ENCODE results near the gene SLC9A9.

The SLC9A9 gene

DNA sequence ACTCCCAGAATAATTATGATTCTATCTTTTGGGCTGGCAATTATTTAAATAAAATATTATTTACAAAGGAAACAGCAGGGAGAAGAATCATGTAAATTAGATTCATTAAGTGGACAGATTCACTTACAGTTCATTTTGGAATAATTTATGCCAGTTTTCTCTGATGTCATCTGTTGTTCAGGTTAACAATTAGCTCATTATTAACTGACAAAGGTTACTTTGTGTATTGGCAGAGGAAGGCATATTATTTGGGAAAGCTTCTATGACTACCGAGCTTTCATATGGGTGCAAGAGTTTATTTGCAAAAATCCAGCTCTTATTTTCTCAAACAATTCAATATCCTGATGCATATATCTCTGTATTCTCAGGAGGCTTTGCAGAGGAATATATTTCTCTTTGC lies 504.3 kb downstream of the SLC9A9 start:
- DNase-seq: no peak

GRCh38 chr3:143343031-143343430 lies 505.2 kb downstream of the SLC9A9 start:
- no peak for DNase-seq

GRCh38 chr3:143339451-143339850 lies 508.8 kb downstream of the SLC9A9 start:
- DNase-seq: no peak

DNA sequence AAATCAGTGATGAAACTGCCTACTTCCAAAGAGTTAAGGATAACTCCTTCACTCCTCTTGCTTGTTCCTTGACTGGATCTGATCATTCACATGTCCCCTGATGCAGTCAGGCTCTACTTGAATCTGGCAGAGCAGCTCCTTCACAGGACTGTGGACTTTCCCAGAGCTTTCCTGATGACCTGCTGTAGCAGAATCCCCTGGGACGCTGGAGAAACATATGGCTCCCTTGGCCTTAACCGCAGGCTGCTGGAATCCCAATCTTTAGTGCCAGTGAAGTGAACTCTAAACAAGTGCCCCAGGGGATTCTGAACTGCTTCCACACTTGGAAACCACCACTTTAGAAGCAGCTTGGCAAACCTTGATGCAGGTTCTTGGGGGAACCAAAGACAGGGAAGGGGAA lies 510.9 kb downstream of the SLC9A9 start:
- no peak for DNase-seq

- no peak for DNase-seq
Measured at GRCh38 chr3:143334231-143334630, 514.0 kb downstream of the SLC9A9 start.

GRCh38 chr3:143333367-143333766 lies 514.9 kb downstream of the SLC9A9 start:
- DNase-seq: no peak

DNA sequence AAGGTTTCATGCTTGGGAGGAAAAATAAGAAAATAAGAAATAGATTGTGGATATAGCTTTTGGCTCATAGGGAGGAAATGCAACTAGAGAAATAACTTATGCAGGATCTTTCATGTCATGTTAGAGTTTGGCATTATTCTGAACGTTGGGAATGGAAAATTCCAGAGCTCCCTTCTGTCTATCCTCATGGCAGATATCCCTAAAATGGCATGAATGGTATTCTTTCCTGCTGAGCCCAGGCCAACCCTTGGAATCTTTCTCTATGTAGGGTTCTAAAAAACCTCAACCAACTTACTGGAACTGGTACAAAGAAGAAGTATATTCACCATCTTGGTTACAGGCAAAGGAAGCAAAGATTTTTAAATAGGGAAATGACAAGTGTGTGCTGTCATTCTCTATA lies 516.2 kb downstream of the SLC9A9 start:
- no peak for DNase-seq

GRCh38 chr3:143331350-143331749 lies 516.9 kb downstream of the SLC9A9 start:
- no peak for DNase-seq

DNA sequence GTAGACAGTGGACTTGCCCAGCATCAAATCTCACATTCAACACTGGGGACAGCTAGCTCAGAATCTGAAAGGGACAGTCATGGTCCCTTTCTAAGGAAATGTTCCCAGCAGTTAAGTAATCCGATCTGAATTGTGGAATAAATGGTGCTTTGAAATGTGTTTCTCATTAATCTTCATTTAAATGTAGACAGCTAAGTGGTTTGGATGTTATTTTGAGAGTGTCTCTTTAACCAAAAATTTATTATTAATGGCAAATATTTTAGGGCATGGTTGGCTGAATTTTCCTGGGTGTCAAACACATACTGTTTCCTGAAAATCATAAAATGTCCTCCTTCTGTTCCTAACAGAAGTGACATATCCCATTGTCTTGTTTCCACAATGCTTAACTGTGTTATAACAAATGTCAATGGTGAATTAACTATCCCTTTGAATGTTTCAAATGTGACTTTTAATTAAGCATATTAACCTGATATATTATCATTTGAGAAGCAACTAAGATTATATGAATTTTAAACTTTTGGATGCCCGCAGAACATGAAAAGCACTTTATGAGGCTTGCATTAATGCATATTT lies 517.9 kb downstream of the SLC9A9 start:
- DNase-seq: no peak

DNA sequence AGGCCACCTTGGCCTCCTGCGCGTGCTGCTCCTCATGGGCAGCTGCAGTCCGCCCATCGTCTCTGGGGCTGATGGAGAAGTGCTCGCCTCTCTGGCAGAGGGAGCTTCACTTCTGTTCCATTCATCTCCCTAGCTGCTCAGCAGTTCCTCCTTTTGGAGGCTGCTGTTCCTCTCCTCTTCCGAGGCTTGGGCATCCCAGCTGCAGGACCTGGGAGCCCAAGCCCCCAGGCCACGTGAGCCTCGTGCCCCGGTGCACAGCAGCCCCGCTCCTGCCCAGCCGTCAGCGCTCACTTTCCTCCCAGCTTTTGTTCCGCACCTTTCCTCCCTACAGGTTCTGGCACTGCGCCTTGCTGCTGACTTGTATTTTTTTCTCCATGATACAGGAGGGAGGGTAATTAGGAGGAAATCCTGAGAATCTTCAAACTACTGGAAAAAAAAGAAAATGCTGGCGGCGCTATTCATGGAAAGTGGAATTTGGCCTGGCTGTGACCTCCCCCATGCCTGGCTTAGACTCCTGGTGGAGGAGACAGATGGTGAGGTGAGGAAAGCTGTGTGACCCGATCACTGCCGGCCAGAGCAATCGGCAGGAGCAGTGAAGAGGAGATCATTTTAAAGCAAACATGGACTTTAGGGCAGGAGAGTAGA lies 518.6 kb downstream of the SLC9A9 start:
- DNase-seq: no peak

DNA sequence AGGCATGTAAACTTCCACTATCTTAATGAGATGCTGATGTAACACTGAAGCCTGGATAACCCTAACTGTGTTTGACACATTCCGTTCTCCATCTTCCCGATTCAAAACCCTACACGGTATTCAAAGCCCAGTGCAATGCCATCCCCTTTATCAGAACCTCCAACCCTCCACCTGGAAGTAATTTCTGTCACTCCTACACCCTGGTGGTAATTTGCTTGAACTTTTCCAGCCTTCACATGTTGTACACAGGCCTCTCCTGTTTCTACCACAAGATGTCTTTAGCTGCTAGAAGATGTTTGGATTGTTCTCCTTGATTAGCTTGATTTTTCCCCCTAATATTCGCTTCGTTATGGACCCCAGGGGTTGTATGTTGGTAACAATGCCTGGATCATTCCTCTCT lies 519.8 kb downstream of the SLC9A9 start:
- DNase-seq: no peak

- no peak for DNase-seq
Measured at GRCh38 chr3:143326983-143327778, 521.1 kb downstream of the SLC9A9 start.

DNA sequence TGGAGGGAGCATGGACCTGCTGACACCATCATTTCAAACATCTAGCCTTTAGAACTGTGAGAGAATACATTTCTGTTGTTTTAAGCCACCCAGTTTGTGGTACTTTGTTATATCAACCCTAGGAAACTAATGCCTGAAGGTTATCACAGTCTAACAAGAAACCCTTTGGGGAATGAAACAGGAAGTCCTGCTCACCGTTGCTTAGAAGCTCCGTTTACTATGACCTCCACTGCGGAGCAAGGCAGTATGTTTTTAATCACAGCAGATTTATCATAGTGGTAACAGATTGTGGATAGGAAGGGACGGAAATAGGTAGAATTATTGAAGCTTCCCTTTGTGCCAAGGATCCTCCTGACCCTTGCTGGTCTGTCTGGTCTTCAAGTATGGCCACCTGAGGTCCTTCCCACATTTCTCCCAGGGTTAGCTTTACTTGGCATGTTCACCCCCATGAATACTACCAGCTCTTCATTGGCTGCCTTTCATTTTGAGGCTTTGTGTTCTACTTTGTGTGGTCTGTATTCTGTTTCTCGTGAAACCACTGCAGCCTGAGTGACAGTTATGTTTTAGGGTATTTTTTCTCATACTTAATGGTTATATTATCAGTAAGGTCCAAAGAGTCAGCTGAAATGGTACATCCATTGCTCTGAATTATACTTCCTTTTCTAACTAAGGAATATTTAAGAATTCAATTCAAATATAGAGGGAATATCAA lies 527.1 kb downstream of the SLC9A9 start:
- DNase-seq: no peak

DNA sequence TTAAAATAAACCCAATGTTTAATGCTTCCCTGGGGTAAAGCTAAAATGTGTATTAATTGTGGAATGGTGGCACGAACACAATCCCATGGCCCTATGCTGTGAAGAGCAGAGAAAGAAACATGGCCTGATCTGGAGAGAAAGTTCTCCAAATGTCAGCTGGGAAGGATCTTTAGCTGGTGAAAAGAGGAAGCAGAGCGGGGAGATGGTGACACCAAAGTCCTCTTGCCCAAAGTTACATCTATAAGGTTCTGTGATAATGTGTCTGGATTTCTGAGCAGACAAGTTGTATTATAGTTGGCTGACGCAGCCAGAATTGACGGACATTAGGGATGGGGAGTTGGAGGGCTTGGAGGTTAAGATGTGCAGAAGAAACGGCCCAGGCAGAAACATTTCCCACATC lies 532.5 kb downstream of the SLC9A9 start:
- no peak for DNase-seq

DNA sequence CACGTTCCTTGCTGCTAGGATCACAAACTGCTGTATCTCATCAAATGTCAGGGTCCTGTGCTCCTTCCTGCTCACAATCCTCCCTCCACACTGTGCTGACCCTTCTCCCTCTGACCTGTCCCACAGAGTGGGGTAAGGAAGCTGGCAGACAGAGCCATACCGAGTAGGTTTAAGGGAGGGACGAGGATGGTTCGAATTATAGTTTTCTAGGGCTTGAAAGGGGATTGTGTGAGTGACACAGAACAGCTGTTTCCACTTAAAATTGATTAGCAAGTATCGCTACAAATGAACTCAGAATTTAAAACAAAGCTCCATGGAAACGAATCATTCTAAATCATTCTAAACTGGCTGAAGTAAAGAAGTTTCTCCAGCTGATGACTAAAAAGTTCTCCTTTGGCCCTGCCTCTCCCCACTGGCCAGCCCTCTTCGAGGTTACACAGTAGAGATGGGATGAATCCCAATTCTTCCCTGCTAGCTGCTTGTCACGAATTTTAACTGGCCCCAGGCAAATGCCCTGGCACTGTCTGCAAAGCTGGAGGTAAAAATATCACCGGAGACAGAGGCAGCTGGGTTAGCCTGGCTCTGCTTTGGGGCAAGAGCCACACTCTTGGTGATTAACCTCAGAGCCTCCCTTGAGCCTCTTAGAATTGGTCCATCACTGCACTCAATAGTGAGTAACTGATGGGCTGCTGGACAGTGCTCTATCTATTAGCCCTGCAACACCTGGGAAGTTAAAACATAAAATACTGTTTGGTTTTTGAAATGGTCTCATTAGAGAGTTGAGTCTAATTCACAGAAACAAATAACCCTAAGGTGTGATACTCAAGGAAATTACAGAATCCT lies 533.8 kb downstream of the SLC9A9 start:
- DNase-seq: no peak

DNA sequence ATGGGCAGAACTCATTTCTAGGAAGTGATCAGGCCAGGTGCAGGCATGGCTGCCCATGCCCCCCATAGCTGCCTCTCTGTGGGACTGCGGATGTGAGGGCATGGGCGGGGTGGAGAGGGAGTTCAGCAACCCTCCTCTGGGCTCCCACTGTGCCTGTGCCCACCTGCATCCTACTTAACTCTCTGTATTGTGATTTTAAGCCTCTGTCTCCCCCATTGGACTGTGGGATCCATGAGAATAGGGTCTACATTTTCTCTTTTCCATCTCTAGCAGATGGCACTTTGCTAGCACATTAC lies 534.4 kb downstream of the SLC9A9 start:
- no peak for DNase-seq

GRCh38 chr3:143313025-143313892 lies 535.0 kb downstream of the SLC9A9 start:
- no peak for DNase-seq

- DNase-seq: no peak
Measured at GRCh38 chr3:143311096-143311495, 537.2 kb downstream of the SLC9A9 start.

DNA sequence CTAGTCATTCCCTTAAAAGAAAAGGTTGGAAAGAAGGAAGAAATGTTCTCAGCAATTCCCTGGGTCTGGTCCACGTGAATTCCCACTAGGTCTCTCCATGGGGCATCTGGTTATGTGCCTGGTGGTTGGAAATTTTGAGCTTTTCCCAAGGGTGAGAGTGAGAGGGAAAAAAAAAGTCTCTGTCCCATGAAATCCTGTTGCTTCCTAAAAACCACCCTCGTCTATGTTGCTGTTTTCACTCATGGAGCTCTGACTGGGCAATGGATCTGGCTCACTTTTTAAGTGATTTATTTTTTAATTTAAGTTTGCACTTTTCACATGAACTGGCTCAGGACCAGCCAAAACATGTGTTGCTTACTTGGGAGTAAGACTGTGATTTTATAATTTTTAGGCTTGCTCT lies 538.6 kb downstream of the SLC9A9 start:
- no peak for DNase-seq

- DNase-seq: no peak
Measured at GRCh38 chr3:143307613-143308183, 540.6 kb downstream of the SLC9A9 start.

- DNase-seq: peak; percentile 11
Measured at GRCh38 chr3:143306407-143306806, 541.9 kb downstream of the SLC9A9 start.
